PFSK-1 (cell line): ENCODE results near the gene IDH3B. TPM values are rescaled to one million over a fixed set of nuclear protein-coding genes. Genes with fewer than 3 reads are reported as not detected.

Source experiments
- FOXP2 ChIP-seq: optimal IDR thresholded peaks from 2 replicates; pipeline ENCODE3; 2011; ENCODE audit warnings: borderline replicate concordance, control low read depth, inconsistent platforms; ENCODE audit not compliant: insufficient read depth; ENCODE audit errors: extremely low read length, extremely low read depth
- POLR2AphosphoS5 ChIP-seq: IDR thresholded peaks from 2 replicates; pipeline ENCODE4 v1.6.1; 2012; ENCODE audit warnings: low read depth, mild to moderate bottlenecking, control low read depth, low read length, moderate library complexity
- REST ChIP-seq, 2 experiments: IDR thresholded peaks; 2 replicates each; pipeline versions ENCODE4 v1.6.1 to v1.8.0; 2011 to 2012; ENCODE audit warnings: low read depth in 2 of 2, low read length in 2 of 2, control low read depth in 1 of 2, inconsistent platforms in 1 of 2, mild to moderate bottlenecking in 1 of 2, moderate library complexity in 1 of 2; ENCODE audit not compliant: insufficient read depth in 1 of 2
- SIN3A ChIP-seq: IDR thresholded peaks from 2 replicates; pipeline ENCODE4 v1.6.1; 2012; ENCODE audit warnings: mild to moderate bottlenecking, low read length, moderate library complexity, borderline replicate concordance; ENCODE audit not compliant: insufficient read depth
- TAF1 ChIP-seq: IDR thresholded peaks from 2 replicates; pipeline ENCODE4 v1.6.1; 2012; ENCODE audit warnings: low read length, control low read depth, borderline replicate concordance; ENCODE audit not compliant: insufficient read depth
- polyA plus RNA-seq: library from polyadenylated mRNA; unstranded; fragments of >200 nt; gene quantifications from one replicate; pipeline ENCODE4 v1.2.1, GENCODE V29; 2012; ENCODE audit warnings: low read depth, missing spikeins; ENCODE audit not compliant: insufficient read length

The IDH3B gene
- 154 TPM for polyA plus RNA-seq

DNA sequence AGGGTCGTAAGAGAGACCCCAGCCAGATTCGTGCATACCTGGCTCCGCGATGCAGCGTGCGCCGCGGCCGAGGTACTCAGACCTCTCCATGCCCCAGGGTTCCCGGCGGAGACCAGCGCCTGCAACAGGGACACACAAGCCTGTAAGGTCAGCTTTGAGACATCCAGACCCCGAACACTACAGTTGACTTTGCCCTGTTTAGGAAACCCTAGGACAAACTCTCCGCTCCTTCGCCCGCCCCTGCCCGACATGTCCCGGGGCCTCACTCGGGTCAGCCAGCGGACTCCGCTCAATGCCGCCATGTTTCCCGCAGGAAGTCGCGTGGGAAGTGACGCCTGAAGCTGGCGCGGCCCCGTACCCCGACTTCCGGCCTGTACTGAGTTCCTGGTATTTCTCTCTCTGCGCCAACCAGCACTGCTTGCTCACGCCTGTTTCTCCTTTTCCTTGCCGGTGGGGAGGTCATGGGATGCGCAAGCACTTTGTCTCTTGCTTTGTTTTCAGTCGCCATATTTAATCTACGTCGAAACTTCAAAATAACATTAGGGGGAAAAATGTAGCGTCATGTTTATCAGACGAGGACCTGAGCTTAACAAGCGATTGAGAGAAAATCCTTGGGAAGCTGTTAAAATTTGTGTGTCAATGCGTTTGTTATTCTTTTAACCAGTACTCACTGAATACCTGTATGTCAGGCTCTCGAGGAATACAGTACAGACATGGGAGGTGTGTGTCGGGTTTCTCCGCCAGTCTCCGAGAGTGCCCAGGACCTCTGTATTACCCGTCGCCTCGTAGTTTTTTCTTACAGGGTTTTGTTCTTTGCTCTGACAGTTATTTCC is at the start of gene IDH3B:
TSS of gene IDH3B (minus strand) at position 330 of the 833 bp plus-strand sequence. CDS start at position 302, 28 bp downstream.
- TF ChIP-seq POLR2AphosphoS5 = peak; percentile 97
- TF ChIP-seq FOXP2 = peak; percentile 50
- TF ChIP-seq TAF1 = peak; percentile 96
- peak in 1 of 2 experiments; percentile 56; a peak in 2 of 4 replicates for TF ChIP-seq REST (IDR thresholded peaks at IDR 0.05; ENCODE audit: insufficient read depth in 1 of 2, low read depth in 2 of 2, low read length in 2 of 2)
- TF ChIP-seq SIN3A = no peak

- TF ChIP-seq TAF1 (no peak), FOXP2 (no peak), REST (IDR thresholded peaks at IDR 0.05; ENCODE audit: insufficient read depth in 1 of 2, low read depth in 2 of 2, low read length in 2 of 2) (no peak), POLR2AphosphoS5 (no peak), SIN3A (no peak)
Measured at GRCh38 chr20:2713285-2713684, 49.3 kb upstream of the IDH3B start.

DNA sequence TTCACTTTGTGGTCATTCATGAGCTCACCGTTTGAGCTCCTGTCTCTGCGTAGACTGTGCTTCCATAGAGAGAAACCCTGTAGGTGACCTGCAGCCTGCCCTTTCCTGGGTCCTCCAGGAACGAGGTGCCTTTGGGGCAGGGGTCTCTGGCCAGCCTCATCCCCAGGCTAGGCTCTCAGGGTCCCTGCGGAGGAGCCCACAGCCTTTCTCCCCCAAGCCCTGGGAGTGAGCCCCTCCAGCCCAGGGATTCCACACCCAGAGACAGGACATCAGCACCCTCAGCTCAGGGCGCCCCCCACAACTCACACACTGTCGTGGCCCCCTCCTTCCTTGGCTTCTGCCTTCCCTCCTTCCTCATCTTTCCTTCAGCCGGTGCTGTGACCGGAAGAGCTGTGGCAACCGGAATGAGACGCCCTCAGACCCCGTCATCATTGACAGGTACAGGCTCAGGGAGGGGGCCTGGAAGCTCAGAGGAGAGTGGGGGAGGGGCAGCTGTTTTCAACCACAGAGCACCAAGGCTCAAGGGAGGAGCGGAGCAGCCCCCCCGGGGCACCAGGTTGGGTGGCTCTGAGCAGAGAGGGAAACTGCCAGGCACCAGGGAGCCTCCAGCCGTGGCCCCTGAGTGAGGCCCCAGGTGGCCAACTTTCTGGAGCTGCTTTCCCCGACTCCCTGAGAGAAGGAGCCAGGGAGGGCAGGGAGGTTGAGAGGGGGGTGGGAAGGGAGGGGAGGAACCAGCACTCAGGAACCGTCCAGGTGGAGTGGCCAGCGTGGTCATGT is 45.4 kb upstream of the IDH3B start:
- TF ChIP-seq SIN3A (no peak), POLR2AphosphoS5 (no peak), REST (IDR thresholded peaks at IDR 0.05; ENCODE audit: insufficient read depth in 1 of 2, low read depth in 2 of 2, low read length in 2 of 2) (no peak), FOXP2 (no peak), TAF1 (no peak)

- TF ChIP-seq POLR2AphosphoS5 (no peak), FOXP2 (no peak), SIN3A (no peak)
Measured at GRCh38 chr20:2708665-2709064, 44.6 kb upstream of the IDH3B start.

DNA sequence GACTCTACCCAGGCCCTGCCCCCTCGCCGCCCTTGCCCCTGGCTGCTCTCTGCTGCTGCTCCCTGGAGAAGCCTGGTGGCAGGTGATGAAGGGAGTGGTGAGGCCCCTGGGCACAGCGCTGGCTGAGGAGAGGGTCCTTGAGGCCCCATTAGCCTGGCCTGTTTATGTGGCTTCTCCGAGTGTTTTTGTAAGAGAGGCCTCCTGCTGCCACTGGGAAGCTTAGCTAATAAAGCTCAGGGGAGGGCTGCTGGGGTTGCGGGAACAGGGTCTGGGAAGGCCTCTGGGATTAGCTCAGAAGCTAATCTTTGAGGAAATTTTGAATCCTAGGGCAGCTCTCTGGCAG is 44.0 kb upstream of the IDH3B start:
- no peak for TF ChIP-seq REST (IDR thresholded peaks at IDR 0.05; ENCODE audit: insufficient read depth in 1 of 2, low read depth in 2 of 2, low read length in 2 of 2)
- no peak for TF ChIP-seq SIN3A
- no peak for TF ChIP-seq FOXP2
- TF ChIP-seq POLR2AphosphoS5 = no peak
- no peak for TF ChIP-seq TAF1
